HG03378 (cell line): Measurements from ENCODE around the gene SERPINF2.
"Not testable (repeated sequence)": the region's sequence is repeated elsewhere in the genome, so short reads cannot be mapped to it uniquely, and the experiment has no call there.

ENCODE experiments used
- ATAC-seq: cut with Tn5 transposase; IDR thresholded peaks from one replicate; pipeline ENCODE4 v1.9.1; 2021; ENCODE audit warnings: mild to moderate bottlenecking, moderate library complexity; ENCODE audit not compliant: unreplicated experiment

Gene SERPINF2

DNA sequence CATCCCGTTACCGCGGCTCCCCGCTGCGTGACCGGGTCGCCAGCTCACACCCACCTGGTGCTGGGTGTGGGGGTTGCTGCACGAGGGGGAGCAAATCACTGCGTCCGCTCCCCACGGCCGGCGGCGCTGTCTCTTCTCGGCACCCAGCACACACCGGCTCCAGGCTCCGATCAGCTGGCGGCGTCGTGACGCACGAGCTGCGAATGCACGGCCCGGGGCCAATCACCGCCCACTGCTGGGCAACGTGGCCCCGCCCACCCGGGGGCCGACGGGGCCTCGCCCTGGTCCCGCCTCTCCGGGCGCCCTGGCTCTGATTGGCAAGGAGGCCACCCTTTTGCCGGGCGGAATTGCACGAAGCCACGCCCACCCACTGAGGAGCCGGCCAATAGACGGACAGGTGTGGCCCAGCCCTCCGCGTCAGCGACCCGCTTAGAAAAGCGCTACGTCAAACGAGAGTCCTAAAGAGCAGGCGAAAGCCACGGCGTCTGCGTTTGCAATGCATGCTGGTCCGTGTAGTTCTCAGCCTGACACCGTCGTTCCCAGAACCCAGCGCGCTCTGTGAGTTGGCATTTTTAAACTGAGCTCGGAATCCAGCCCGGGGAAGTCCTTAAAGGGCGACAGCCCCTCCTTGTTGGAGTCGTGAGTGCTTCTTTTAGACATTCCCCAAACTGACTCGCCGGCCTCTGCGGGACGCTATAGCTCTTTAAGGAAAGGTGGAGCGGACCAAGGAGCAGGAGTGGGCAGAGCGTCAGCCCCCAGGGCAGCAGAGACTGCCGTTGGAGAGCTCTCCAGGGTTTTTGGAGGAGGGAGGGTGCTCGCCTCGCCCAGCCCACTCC lies 26.4 kb upstream of the SERPINF2 start:
- peak; percentile 70 for ATAC-seq

DNA sequence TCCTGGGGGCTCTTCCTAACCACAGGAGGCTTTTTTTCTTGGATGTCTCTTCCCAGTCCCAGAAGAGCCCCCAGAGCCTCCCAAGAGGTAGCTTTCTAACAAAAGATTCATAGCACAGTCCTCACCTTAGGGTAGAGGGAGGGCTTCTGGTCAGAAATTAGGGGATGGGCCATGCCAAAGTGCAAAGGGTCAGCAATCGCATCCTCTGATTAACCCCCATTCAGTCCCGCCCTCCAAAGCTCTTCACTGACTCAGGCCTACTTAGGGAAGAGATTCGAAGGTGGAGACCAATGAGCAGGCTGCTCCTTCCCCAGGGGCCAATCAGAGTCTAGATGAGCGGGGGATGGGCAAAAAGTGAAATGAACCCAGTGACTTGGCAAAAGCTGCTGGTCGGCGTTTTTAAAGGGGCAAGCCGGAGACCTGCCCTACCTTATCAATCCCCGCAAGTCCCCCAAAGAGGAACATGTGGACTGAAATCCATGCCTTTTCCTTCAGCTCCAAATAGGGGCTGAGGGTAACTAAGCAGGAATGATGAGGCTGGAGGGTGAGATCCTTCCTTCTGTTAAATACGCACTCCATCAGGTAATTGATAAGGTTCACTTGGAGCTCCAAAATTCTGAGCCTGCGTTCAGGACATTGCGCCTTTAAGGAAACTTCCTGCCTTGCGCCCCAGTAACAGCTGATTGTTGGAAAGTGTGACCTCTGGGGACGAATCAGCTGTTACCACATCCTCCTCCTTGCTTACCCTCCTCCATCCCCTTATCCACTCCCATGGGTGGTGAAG lies 25.6 kb upstream of the SERPINF2 start:
- ATAC-seq, result peak; percentile 58

DNA sequence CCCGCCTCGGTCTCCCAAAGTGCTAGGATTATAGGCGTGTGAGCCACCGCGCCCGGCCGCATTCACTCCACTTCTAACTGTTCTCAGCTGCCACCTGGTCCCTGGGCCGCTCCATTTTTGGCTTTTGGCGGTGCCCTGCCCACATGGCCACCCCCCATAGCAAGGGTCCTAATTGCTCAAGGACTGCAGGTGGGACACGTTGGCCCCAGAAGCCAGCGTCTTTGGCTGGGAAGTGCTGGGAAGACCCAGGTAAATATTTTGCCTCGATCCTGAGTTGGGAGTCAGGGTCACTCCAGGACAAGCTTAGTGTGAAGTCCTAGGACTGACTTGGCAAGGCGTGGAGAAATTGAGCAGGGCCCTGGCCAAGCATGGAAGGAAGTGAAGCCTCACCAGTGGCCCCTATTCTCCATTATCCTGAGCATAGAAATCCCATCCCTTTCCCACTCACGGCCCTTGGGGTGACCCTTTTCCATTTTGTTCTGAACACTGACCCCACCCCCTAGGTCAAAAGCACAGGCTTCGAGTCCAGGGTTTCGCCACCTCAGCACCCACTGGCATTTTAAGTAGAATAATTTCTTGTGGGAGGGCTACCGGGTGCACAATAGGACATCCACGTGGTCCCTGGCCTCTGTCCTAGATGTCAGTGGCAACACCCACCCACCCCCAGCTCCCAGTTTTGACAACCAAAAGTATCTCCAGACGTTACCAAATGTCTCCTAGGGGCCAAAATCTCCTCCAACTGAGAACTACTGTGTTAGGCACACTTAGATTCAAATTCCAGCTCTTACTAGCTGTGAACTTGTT lies 24.1 kb upstream of the SERPINF2 start:
- ATAC-seq, result no peak

DNA sequence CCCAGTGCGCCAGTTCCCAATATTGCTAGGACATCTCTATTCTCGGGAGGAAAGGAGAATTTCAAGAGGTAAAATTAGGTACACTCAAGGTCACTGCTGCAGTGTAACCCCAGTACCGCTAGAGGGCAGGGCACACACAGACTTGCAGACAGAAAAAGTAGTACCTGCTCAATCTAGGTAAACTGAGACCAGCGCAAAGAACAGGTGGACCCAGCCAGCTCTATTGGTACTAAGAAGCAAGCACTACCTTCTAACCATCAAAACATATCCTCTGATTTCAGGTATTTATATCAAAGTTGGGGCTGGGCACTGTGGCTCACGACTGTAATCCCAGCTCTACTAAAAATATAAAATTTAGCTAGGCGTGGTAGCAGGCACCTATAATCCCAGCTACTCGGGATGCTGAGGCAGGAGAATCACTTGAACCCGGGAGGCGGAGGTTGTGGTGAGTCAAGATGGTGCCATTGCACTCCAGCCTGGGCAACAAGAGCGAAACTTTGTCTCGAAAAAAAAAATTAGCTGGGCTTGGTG lies 21.8 kb upstream of the SERPINF2 start:
- ATAC-seq, result no peak

DNA sequence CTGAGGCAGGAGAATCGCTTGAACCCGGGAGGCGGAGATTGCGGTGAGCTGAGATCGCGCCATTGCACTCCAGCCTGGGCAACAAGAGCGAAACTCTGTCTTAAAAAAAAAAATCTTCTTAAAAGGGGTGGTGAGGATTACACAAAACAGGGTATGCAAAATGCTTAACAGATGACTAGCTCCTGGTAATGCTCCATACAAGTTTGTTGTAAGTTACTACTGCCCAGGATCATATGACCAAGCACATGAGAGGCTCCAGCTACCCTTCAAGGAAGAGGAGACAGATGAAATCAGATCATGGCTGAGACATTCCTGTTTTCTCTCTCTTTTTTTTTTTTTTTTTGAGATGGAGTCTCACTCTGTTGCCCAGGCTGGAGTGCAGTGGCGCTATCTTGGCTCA lies 20.6 kb upstream of the SERPINF2 start:
- ATAC-seq, result not testable (repeated sequence)

DNA sequence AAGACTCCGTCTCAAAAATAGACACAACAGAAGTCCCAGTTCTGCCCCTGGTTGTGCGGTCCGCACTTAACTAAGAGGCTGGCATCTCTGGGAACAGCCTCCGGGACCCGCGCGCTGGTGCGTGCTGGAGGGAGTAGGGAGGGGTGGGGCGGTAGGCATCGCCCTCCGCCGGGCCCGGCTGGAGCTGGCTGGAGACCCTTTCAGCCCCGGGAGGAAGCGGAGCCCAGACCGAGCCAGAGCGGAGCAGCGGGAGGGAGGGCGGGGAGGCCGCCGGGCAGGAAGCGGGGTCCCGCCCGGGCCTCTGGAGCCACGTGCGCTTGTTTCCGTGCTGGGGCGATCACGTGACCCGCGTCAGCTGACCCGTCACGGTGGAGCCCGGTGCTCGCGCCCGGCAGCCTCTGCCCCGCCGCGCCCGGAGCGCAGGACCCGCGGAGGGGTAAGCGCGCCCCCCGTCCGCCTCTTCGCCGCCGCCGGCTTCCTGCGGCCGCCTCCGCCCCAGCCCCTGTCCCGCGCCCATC lies 18.3 kb upstream of the SERPINF2 start, which contains the start of gene WDR81:
TSS of gene WDR81 (plus strand) at position 354 of the 518 bp plus-strand sequence. CDS start 256 bp downstream, outside the sequence.
- no peak for ATAC-seq

DNA sequence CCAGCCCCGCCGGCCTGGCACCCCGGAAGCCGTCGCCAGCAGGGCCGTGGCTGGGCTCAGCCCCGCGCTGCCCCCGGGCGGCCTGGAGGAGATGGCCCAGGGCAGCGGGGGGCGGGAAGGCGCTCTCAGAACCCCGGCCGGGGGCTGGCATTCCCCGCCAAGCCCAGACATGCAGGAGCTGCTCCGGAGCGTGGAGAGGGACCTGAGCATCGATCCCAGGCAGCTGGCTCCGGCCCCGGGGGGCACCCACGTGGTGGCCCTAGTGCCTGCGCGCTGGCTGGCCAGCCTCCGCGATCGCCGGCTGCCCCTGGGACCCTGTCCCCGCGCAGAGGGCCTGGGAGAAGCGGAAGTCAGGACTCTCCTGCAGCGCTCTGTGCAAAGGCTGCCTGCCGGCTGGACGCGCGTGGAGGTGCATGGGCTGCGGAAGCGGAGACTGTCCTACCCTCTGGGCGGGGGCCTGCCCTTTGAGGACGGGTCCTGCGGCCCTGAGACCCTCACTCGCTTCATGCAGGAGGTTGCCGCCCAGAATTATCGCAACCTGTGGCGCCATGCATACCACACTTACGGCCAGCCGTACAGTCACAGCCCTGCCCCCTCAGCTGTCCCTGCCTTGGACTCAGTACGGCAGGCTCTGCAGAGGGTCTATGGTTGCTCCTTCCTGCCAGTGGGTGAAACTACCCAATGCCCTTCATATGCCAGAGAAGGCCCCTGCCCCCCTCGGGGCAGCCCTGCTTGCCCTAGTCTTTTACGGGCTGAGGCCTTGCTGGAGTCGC lies 17.6 kb upstream of the SERPINF2 start:
- no peak for ATAC-seq

DNA sequence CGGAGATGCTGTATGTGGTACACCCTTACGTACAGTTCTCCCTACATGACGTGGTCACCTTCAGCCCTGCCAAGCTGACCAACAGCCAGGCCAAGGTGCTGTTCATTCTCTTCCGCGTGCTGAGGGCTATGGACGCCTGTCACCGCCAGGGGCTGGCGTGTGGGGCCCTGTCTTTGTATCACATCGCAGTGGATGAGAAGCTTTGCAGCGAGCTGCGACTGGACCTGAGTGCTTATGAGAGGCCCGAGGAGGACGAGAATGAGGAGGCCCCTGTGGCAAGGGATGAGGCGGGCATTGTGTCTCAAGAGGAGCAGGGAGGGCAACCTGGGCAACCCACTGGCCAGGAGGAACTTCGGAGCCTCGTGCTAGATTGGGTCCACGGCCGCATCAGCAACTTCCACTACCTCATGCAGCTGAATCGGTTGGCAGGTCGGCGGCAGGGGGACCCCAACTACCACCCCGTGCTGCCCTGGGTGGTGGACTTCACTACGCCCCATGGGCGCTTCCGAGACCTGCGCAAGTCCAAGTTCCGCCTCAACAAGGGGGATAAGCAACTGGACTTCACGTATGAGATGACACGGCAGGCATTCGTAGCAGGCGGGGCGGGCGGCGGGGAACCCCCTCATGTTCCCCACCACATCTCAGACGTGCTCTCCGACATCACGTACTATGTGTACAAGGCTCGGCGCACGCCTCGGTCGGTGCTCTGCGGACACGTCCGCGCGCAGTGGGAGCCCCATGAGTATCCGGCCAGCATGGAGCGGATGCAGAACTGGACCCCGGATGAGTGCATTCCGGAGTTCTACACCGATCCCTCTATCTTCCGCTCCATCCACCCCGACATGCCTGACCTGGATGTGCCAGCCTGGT lies 16.8 kb upstream of the SERPINF2 start:
- ATAC-seq, result no peak

DNA sequence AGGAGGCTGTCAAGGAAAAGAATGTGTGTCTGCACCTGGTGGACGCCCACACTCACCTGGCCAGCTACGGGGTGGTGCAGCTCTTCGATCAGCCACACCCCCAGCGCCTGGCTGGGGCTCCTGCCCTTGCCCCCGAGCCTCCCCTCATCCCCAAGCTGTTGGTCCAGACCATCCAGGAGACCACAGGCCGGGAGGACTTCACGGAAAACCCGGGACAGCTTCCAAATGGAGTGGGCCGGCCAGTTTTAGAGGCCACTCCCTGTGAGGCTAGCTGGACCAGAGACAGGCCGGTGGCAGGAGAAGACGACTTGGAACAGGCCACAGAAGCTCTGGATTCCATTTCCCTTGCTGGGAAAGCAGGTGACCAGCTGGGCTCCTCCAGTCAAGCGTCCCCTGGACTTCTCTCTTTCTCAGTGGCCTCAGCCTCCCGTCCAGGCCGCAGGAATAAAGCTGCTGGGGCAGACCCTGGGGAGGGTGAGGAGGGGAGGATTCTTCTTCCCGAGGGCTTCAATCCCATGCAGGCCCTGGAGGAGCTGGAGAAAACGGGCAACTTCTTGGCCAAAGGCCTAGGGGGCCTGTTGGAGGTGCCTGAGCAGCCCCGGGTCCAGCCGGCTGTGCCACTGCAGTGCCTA lies 15.9 kb upstream of the SERPINF2 start:
- ATAC-seq, result no peak

DNA sequence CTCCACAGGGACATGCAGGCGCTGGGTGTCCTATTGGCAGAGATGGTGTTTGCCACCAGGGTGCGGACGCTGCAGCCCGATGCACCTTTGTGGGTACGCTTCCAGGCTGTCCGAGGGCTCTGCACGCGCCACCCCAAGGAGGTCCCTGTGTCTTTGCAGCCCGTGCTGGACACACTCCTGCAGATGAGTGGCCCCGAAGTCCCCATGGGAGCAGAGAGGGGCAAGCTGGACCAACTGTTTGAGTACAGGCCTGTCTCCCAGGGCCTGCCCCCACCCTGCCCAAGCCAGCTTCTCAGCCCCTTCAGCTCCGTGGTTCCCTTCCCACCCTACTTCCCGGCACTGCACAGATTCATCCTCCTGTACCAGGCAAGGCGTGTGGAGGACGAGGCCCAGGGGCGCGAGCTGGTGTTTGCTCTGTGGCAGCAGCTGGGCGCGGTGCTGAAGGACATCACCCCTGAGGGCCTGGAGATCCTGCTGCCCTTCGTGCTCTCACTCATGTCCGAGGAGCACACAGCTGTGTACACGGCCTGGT lies 15.3 kb upstream of the SERPINF2 start:
- no peak for ATAC-seq

DNA sequence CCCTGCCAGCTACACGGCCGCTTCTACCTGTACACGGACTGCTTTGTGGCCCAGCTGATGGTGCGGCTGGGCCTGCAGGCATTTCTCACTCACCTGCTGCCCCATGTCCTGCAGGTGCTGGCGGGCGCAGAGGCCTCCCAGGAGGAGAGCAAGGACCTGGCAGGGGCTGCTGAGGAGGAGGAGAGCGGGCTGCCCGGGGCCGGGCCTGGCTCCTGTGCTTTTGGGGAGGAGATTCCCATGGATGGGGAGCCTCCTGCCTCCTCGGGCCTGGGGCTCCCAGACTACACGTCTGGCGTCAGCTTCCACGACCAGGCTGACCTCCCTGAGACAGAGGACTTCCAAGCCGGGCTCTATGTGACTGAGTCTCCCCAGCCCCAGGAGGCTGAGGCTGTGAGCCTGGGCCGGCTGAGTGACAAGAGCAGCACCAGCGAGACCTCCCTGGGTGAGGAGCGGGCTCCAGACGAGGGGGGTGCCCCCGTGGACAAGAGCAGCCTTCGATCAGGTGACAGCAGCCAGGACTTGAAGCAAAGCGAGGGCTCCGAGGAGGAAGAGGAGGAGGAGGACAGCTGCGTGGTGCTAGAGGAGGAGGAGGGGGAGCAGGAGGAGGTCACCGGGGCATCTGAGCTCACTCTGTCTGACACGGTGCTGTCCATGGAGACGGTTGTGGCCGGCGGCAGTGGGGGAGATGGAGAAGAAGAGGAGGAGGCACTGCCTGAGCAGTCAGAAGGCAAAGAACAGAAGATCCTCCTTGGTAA lies 14.6 kb upstream of the SERPINF2 start:
- ATAC-seq, result no peak

DNA sequence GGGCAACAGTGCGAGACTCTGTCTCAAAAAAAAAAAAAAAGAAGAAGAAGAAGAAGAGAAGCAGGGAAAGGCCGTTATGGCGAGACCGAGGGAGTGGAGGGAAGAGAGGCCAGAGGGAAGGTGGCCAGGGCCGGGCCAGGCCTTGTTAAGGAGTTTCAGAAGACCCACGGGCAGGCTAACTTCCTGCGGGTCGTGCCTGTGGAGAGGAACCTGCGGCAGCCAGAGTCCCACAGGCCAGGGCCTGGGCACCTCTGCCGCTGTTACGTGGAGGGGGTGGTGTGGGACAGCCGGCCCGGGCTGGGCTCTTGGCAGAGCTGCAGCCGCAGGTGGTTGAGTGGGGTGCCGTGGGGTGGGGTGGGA lies 12.7 kb upstream of the SERPINF2 start:
- ATAC-seq, result no peak

DNA sequence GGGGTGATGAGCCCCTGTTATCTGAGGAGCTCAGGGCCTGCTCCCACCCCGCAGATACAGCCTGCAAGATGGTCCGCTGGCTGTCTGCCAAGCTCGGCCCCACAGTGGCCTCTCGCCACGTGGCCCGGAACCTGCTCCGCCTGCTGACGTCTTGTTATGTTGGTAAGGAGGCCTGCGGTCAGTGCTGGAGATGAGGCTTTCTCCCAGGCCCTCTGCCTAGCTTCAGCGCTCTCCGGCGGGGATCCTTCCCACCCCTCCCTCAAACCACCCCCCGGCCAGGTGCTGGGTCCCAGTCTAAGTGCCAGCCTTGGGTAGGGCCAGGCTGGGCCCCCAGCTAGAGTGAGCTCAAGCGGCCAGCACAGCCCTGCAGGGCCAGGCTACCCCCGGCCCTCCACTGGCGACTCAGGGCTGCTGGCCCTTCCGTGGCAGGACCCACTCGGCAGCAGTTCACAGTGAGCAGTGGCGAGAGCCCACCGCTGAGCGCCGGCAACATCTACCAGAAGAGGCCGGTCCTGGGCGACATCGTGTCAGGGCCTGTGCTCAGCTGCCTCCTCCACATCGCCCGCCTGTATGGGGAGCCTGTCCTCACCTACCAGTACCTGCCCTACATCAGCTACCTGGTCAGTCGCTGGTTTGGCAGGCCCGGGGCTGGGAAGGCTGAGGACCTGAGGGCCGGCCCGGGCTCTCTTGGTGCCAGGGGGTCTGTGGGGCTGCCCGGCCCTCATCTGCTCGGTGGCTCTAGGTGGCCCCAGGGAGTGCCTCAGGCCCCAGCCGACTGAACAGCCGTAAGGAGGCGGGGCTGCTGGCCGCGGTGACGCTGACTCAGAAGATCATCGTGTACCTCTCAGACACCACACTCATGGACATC lies 12.1 kb upstream of the SERPINF2 start:
- no peak for ATAC-seq

DNA sequence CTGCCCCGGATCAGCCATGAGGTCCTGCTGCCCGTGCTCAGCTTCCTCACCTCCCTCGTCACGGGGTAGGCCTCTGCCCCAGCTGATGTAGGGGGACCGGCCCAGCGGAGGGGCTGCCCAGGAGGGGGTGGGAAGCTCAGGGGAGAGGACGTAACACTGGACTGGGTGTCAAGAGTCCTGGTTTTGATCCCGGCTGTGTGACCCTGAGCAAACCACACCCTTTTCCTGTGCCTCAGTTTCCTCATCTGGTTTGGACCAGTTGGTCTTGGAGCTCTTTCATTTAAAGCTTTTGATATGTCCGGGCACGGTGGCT lies 11.5 kb upstream of the SERPINF2 start:
- ATAC-seq, result no peak

DNA sequence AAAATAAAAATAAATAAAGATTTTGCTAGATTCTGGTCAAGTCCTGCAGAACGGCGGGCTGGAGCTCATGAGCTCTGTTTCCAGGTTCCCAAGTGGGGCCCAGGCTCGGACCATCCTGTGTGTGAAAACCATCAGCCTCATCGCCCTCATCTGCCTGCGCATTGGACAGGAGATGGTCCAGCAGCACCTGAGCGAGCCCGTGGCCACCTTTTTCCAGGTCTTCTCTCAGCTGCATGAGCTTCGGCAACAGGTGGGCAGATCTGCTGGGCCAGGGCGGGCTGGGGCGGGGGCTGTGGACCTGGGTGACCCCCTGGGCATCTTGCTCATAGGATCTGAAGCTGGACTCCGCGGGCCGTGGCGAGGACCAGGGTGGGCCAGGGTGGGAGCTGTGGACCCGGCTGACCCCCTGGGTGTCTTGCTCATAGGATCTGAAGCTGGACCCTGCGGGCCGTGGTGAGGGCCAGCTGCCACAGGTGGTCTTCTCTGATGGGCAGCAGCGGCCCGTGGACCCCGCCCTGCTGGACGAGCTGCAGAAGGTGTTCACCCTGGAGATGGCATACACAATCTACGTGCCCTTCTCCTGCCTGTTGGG lies 10.3 kb upstream of the SERPINF2 start:
- ATAC-seq, result no peak

DNA sequence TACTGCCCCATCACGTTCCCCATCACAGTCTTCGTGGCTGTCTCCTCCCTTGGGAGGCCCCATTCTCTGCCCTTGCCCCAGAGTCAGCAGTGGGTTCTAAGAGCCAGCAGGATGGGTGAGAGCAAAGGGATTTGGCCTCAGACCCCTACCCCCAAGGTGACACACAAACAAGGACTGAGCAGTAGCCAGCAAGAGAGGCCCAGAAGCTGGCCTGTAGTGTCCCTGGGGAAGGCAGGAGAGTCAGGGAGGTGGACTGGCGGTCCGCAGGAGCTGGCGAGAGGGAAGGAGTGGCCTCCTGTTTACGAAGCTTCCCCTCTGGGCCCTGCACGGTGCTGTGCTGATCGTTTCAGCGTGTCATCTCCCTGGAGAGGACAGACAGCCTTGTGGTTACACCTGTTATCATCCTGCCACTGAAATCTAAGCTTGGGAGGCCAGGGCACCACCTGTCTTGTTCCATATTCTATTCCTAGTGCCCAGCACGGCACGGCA lies 9.8 kb upstream of the SERPINF2 start:
- ATAC-seq, result no peak
